Peyer's patch (tissue), 4 donors: Measurements from ENCODE around the gene ETHE1. TPM values are rescaled to one million over a fixed set of nuclear protein-coding genes. Genes with fewer than 3 reads are reported as not detected.

ENCODE experiments used
- DNase-seq, 3 donors: peaks; one replicate each; pipeline ENCODE4 v3.0.0-alpha.2; 2017 to 2019
- H3K27ac ChIP-seq, 4 donors: fragments of 200-600 bp; sonication (generic); one replicate each; pipeline ENCODE4 v1.5.1; 2016 to 2019
- H3K27me3 ChIP-seq, 2 donors: fragments of 200-600 bp; sonication (generic); one replicate each; pipeline ENCODE4 v1.5.1; 2019
- H3K36me3 ChIP-seq, 3 donors: fragments of 200-600 bp; sonication (generic); one replicate each; pipeline ENCODE4 v1.5.1; 2016 to 2019
- H3K4me1 ChIP-seq, 4 donors: fragments of 200-600 bp; sonication (generic); one replicate each; pipeline ENCODE4 v1.5.1; 2016 to 2019
- H3K4me3 ChIP-seq, 4 donors: fragments of 200-600 bp; sonication (generic); 1 replicate in 3 of 4; 2 replicates in 1 of 4; pipeline ENCODE4 v1.5.1; 2016 to 2019; ENCODE audit warnings: mild to moderate bottlenecking in 1 of 4
- H3K9me3 ChIP-seq, 4 donors: fragments of 200-600 bp; sonication (generic); one replicate each; pipeline ENCODE4 v1.5.1; 2016 to 2019; ENCODE audit warnings: mild to moderate bottlenecking in 1 of 4
- CTCF ChIP-seq, 6 experiments: fragments of 450-650 bp in 4 of 6; fragments of 200-600 bp in 2 of 6; sonication (generic) in 1 of 6; IDR thresholded peaks; one replicate each; pipeline ENCODE4 v1.5.1; 2017 to 2019; ENCODE audit warnings: antibody characterized with exemption in 6 of 6, mild to moderate bottlenecking in 3 of 6, moderate library complexity in 1 of 6
- POLR2A ChIP-seq, 2 donors: fragments of 450-650 bp; IDR thresholded peaks; one replicate each; pipeline ENCODE4 v1.5.1; 2017; ENCODE audit warnings: antibody characterized with exemption in 2 of 2, mild to moderate bottlenecking in 2 of 2, moderate library complexity in 2 of 2
- total RNA-seq, 4 donors: library from RNA; depleted of rRNA; stranded (reverse); fragments of >200 nt; gene quantifications; one replicate each; pipeline ENCODE4 v1.1.0, GENCODE V29; 2016

ETHE1 gene
- total RNA-seq, 4 donors from 2014 or later: 115 to 252 (median 199) TPM

- no peak overlapping the region for H3K27ac ChIP-seq
- no peaks in the 10 kb centered on the region for H3K27me3 ChIP-seq
- H3K36me3 ChIP-seq: peaks cover 0 to 20% (median 0%) of the 10 kb centered on the region in 3 donors
- no peak overlapping the region for H3K4me3 ChIP-seq
- TF ChIP-seq CTCF (IDR thresholded peaks at IDR 0.05) (no peak), POLR2A (IDR thresholded peaks at IDR 0.05) (no peak)
- H3K4me1 ChIP-seq: peaks cover 0 to 5% (median 0%) of the 10 kb centered on the region in 4 donors
- no peaks in the 10 kb centered on the region for H3K9me3 ChIP-seq
- no peak for DNase-seq
These were observed 43.7 kb downstream of the ETHE1 start for GRCh38 chr19:43483281-43483680.

GRCh38 chr19:43482193-43482592 lies 44.8 kb downstream of the ETHE1 start:
- no peak overlapping the region for H3K4me3 ChIP-seq
- H3K27me3 ChIP-seq: no peaks in the 10 kb centered on the region
- TF ChIP-seq POLR2A (IDR thresholded peaks at IDR 0.05): no peak
- no peak for TF ChIP-seq CTCF (IDR thresholded peaks at IDR 0.05)
- H3K27ac ChIP-seq: no peak overlapping the region
- no peaks in the 10 kb centered on the region for H3K9me3 ChIP-seq
- peaks cover 0 to 4% (median 0%) of the 10 kb centered on the region in 4 donors for H3K4me1 ChIP-seq
- H3K36me3 ChIP-seq: peaks cover 0 to 20% (median 0%) of the 10 kb centered on the region in 3 donors
- no peak for DNase-seq

- H3K27ac ChIP-seq: no peak overlapping the region
- TF ChIP-seq CTCF (IDR thresholded peaks at IDR 0.05) (no peak), POLR2A (IDR thresholded peaks at IDR 0.05) (no peak)
- H3K4me1 ChIP-seq: no peaks in the 10 kb centered on the region
- H3K9me3 ChIP-seq: no peaks in the 10 kb centered on the region
- no peaks in the 10 kb centered on the region for H3K27me3 ChIP-seq
- no peak overlapping the region for H3K4me3 ChIP-seq
- no peak for DNase-seq
- H3K36me3 ChIP-seq: peaks cover 0 to 18% (median 0%) of the 10 kb centered on the region in 3 donors
These were observed 45.3 kb downstream of the ETHE1 start for GRCh38 chr19:43481701-43482100.

- Histone ChIP-seq H3K36me3 (peaks cover 0 to 17% (median 0%) of the 10 kb centered on the region in 3 donors), H3K9me3 (no peaks in the 10 kb centered on the region), H3K4me3 (no peak overlapping the region), H3K27ac (no peak overlapping the region), H3K4me1 (no peaks in the 10 kb centered on the region), H3K27me3 (no peaks in the 10 kb centered on the region)
- no peak for TF ChIP-seq POLR2A (IDR thresholded peaks at IDR 0.05)
- TF ChIP-seq CTCF (IDR thresholded peaks at IDR 0.05): no peak
- no peak for DNase-seq
These were observed 46.4 kb downstream of the ETHE1 start for GRCh38 chr19:43480574-43480973.

GRCh38 chr19:43479961-43480561 lies 46.9 kb downstream of the ETHE1 start:
- Histone ChIP-seq H3K9me3 (no peaks in the 10 kb centered on the region), H3K4me1 (no peaks in the 10 kb centered on the region), H3K36me3 (peaks cover 0 to 17% (median 0%) of the 10 kb centered on the region in 3 donors), H3K27me3 (no peaks in the 10 kb centered on the region), H3K4me3 (no peak overlapping the region), H3K27ac (no peak overlapping the region)
- DNase-seq: no peak
- TF ChIP-seq POLR2A (IDR thresholded peaks at IDR 0.05) (no peak), CTCF (IDR thresholded peaks at IDR 0.05) (no peak)
